ENCODE measurements around the gene AMD1.
"Not testable (repeated sequence)": the region's sequence is repeated elsewhere in the genome, so short reads cannot be mapped to it uniquely, and the experiment has no call there.

The AMD1 gene

GRCh38 chr6:110878751-110879522 is 4.4 kb downstream of the AMD1 start:
- no peak for FAIRE-seq

DNA sequence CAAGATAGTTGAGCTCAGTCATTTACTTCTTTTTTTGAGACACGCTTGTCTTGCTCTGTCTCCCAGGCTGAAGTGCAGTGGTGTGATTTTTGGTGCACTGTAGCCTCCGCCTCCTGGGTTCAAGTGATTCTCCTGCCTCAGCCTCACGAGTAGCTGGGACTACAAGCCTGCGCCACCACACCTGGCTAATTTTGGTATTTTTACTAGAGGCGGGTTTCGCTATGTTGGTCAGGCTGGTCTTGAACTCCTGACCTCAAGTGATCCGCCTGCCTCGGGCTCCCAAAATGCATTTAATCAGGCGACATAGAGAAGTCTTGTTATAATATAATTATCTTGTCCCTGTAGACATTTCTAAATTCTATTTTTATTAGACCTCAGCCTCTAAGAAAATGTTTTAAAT is 6.1 kb downstream of the AMD1 start:
- FAIRE-seq, result no peak

DNA sequence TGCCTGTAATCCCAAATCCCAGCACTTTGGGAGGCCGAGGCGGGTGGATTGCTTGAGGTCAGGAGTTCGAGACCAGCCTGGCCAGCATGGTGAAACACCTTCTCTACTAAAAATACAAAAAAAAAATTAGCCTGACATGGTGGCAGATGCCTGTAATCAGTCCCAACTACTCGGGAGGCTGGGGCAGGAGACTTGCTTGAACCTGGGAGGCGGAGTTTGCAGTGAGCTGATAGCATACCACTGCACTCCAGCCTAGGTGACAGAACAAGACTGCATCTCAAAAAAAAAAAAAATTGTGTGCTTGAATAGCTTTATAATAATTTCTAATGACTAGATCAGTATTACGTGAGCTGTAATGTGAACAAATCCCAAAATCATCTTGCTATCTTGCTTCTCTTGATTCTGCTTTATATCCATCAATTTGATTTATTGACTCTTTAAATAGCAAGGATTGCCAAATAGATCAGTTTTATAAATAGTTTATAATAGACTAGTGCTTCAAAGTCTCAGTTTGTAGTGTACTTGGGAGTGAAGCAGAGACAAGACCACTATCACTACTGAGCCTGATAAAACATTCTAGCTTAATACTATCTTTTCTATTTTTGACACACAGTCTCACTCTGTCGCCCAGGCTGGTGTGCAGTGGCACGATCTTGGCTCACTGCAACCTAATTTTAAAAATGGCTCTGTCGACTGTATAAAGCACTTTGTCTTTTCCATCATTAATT is 7.1 kb downstream of the AMD1 start:
- FAIRE-seq, result no peak

- FAIRE-seq, result no peak
Measured at GRCh38 chr6:110882274-110882619, 7.7 kb downstream of the AMD1 start.

- FAIRE-seq, result no peak
Measured at GRCh38 chr6:110882824-110883554, 8.4 kb downstream of the AMD1 start.

DNA sequence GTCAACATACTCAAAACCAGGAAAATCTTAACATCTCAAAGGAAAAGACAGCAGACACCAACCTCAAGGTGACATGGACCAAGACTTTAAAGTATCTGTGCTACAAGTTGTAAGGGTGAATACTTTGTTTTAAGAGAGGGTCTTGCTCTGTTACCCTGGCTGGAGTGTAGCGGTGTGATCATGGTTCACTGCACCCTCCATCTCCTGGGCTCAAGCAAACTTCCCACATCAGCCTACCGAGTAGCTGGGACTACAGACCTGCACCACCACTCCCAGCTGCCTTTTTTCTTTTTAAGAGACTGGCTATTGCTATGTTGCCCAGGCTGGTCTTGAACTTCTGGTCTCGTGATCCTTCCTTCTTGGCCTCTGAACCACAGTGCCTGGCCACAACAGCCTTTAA is 9.7 kb downstream of the AMD1 start:
- no peak for FAIRE-seq

GRCh38 chr6:110885526-110885925 is 10.9 kb downstream of the AMD1 start:
- no peak for FAIRE-seq

DNA sequence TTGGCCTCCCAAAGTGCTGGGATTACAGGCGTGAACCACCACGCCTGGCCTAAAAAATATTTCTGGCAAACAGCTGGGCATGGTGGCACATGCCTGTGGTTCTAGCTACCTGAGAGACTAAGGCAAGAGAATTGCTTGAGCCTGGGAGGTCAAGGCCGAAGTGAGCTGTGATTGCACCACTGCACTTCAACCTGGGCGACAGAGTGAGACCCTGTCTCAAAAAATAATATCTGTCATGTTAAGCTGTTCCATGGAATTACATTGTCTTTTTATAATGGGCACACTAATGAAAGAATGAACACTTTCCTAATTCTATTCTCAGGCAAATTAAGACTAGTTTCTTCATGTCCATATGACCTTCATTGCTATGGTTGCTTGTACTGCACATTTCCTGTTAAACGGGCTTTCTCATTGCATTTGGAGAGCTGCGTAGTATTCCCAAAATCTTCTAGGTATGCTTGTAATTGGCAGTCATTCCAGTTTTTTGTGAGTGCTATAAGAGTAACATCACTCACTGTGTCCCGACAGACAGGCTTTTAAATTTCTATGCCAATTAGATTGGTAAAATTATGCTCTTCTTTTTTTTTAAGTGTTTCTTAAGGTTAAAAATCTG is 12.1 kb downstream of the AMD1 start:
- no peak for FAIRE-seq

- FAIRE-seq, result no peak
Measured at GRCh38 chr6:110890288-110890687, 15.7 kb downstream of the AMD1 start.

DNA sequence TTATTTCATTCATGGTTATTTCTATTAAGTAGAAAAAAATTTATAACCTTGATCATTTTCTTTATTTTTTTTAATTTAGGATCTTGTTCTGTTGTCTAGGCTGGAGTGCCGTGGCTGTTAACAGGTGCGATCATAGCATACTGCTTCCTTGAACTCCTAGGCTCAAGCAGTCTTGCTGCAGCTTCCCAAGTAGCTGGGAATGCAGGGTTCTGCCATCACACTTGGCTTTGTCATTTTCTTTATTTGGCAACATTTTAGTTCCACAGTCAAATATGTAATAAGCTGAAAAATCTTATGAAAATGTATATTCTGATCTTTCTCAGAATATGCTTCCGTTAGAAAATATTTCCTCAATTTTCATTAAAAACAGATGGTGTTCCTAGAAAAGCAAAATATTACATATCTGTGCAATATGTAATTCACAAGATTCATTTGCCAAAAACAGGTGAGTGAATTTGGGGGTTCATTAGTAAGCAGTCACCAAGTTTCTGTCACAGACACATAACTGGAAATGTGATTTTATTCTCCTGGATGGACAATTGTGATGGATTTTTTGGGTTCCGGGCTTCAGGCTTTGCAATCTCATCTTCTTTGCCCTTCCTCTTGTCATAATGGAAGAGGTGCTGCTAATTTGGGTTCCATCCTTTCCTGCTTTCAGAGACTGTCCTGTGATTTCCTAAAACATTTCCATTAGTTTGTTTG is 21.5 kb downstream of the AMD1 start:
- no peak for FAIRE-seq

DNA sequence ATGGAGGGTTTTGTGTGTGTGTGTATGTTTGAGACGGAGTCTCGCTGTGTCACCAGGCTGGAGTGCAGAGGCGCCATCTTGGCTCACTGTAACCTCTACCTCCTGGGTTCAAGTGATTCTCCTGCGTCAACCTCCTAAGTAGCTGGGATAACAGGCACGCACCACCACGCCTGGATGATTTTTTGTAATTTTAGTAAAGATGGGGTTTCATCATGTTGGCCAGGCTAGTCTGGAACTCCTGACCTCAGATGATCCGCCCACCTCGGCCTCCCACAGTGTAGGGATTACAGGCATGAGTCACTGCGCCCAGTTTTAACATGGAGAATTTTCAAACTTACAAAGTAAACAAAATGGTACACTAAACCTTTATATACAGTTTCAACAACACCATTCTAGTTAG is 22.8 kb downstream of the AMD1 start:
- FAIRE-seq, result no peak

DNA sequence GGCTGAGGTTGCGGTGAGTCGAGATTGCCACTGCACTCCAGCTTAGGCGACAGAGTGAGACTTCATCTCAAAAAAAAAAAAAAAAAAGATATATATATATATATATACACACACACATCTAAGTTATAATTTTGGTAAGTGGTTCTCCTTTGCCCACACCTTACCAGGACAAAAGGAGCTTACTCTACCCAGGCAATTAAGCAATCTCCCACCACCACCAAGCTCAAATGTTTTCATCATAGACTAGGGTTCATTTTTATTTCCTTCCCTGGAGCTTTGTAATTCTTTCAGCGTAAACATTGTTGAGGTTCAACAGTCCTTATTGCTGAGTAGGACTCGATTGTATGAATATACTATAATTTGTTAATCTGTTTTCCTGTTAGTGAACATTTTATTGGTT is 23.5 kb downstream of the AMD1 start:
- FAIRE-seq, result no peak

DNA sequence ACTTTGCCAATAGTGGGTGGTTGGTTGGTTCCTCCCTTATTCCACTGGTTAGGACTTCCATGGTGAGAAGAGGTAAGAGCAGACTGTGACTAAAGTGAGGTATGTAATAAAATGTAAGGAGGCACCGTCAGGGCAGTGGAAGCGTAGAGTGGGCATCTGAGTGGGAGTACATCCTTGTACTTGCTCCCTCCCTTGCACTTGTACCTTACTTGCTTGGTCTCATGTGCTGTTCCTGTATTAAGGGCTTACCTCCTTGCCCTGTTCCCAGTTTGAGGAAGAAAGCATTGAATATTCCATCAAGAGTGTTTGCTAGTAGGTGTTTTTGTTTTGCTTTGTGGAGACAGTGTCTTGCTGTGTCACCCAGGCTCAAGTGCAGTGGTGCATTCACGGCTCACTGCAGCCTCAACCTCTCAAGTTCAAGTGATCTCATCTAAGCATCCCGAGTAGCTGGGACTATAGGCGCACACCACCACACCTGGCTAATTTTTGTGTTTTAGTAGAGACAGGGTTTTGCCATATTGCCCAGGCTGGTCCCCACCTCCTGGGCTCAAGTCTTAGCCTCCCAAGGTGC is 25.5 kb downstream of the AMD1 start:
- FAIRE-seq, result no peak

GRCh38 chr6:110901601-110902000 is 27.0 kb downstream of the AMD1 start:
- not testable (repeated sequence) for FAIRE-seq

- FAIRE-seq, result no peak
Measured at GRCh38 chr6:110902091-110902490, 27.5 kb downstream of the AMD1 start.

- not testable (repeated sequence) for FAIRE-seq
Measured at GRCh38 chr6:110906273-110906672, 31.7 kb downstream of the AMD1 start.

- FAIRE-seq, result no peak
Measured at GRCh38 chr6:110930781-110931180, 56.2 kb downstream of the AMD1 start.

GRCh38 chr6:110933912-110934311 is 59.3 kb downstream of the AMD1 start:
- FAIRE-seq, result no peak

DNA sequence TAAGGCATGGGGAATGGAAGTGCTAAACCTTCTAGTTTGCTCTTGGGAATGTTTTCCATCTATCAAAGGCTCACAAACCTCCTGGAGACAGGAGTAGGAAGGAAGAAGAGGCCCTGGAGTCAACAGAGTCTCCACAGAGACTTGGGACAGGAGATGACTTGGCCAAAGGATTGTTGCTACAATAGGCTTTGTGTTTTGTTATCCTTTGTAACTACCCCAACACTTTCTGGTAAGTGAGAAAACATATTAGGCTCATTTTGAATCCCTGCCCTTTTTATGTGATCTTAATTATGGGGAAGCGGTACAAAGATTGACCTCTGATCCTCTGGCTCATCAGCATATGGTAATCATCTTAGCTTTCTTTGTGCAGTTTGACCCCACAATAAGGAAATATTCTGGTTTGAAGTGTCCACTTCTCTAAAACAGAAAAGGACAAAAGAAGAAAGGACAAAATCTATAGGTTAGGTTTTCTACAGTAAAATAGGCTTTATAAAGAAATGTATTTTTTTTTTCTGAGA is 59.9 kb downstream of the AMD1 start:
- FAIRE-seq, result no peak

DNA sequence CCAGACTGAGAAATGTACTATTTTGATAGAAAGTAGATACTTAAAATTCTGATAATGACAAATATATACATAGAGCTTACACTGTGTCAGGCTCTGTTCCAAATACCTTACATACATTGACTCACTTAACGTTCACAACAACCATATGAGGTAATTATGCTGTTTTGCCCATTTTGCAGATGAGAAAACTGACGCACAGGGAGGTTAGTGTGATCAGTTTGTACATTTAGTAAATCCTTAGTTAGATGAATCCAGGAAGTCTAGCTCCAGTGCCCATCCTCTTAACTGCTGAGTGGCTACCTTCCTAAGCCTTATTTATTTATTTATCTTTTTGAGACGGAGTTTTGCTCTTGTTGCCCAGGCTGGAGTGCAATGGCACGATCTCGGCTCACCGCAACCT is 60.6 kb downstream of the AMD1 start:
- FAIRE-seq, result no peak

DNA sequence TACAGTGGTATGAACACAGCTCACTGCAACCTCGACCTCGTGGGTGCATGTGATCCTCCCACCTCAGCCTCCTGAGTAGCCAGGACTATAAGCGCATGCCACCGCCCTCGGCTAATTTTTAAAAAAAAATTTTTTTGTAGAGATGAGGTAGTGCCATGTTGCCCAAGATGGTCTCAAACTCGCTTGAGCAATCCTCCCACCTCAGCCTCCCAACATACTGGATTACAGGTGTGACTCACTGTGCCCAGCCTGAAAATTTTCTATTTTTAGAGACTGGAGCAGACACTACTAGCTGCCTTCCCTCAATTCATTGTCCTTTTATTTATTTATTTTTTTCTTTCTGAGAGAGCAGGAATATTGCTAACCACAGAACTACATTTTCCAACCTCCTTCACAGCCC is 63.6 kb downstream of the AMD1 start:
- no peak for FAIRE-seq
